T-helper 1 cell treated with Interleukin-12 subunit alpha and Interleukin-12 subunit beta and Interleukin-4 antibody, amounts not matched to agents 30 ng/mL and 1 ng/mL, for 36 hours (primary cell): Measurements from ENCODE around the gene FBXO8. TPM values are rescaled to one million over a fixed set of nuclear protein-coding genes. Genes with fewer than 3 reads are reported as not detected.
"Not testable (repeated sequence)": the region's sequence is repeated elsewhere in the genome, so short reads cannot be mapped to it uniquely, and the experiment has no call there.

Experiments
- intact Hi-C: fragments of 100-400 bp; cut with micrococcal nuclease; formaldehyde crosslinking; loops from one replicate; pipeline ENCODE4 v1.15.1; 2024
- total RNA-seq: library from RNA; stranded (reverse); gene quantifications from 2 replicates; pipeline ENCODE4 v1.2.3, GENCODE V29; 2022

Gene FBXO8
- total RNA-seq, result 20.0 and 21.1 TPM in 2 replicates

GRCh38 chr4:174283507-174284471, at the start of gene FBXO8, which contains the start of gene CEP44:
Gene FBXO8, minus strand, starts transcription at chr4:174283667. Its CDS starts 20,575 bp downstream, at chr4:174263092.
Gene CEP44, plus strand, starts transcription at chr4:174283911. Its CDS starts 15,211 bp downstream, at chr4:174299122.
- intact Hi-C loops, result loop anchor here (1.0 to 10.0 kb wide), 12 partner anchors 36 to 1912 kb away; partner anchors contain the start of genes HMGB2, HPGD, SAP30 and SPATA4

- intact Hi-C loops, result no loop called here
Measured at GRCh38 chr4:174332741-174333493, 49.5 kb upstream of the FBXO8 start.

GRCh38 chr4:174324725-174325124, 41.3 kb upstream of the FBXO8 start:
- intact Hi-C loops, result no loop called here

GRCh38 chr4:174324236-174324635, 40.8 kb upstream of the FBXO8 start:
- intact Hi-C loops, result no loop called here

- intact Hi-C loops, result no loop called here
Measured at GRCh38 chr4:174320494-174321199, 37.2 kb upstream of the FBXO8 start.

- intact Hi-C loops, result loop anchor here (1.0 to 2.0 kb wide), 6 partner anchors 36 to 898 kb away; partner anchors contain the start of genes CEP44 and FBXO8
Measured at GRCh38 chr4:174318829-174319764, 35.6 kb upstream of the FBXO8 start.

GRCh38 chr4:174317531-174317930, 34.1 kb upstream of the FBXO8 start:
- intact Hi-C loops, result no loop called here

- intact Hi-C loops, result no loop called here
Measured at GRCh38 chr4:174316954-174317353, 33.5 kb upstream of the FBXO8 start.

- intact Hi-C loops, result no loop called here
Measured at GRCh38 chr4:174316546-174316945, 33.1 kb upstream of the FBXO8 start.

GRCh38 chr4:174314770-174315169, 31.3 kb upstream of the FBXO8 start:
- intact Hi-C loops, result no loop called here

GRCh38 chr4:174314274-174314673, 30.8 kb upstream of the FBXO8 start:
- intact Hi-C loops, result no loop called here

- intact Hi-C loops, result no loop called here
Measured at GRCh38 chr4:174312993-174313392, 29.5 kb upstream of the FBXO8 start.

- intact Hi-C loops, result no loop called here
Measured at GRCh38 chr4:174307694-174308093, 24.2 kb upstream of the FBXO8 start.

GRCh38 chr4:174305961-174306360, 22.5 kb upstream of the FBXO8 start:
- intact Hi-C loops, result no loop called here

- intact Hi-C loops, result no loop called here
Measured at GRCh38 chr4:174304664-174305063, 21.2 kb upstream of the FBXO8 start.

- intact Hi-C loops, result no loop called here
Measured at GRCh38 chr4:174303687-174304086, 20.2 kb upstream of the FBXO8 start.

GRCh38 chr4:174295142-174295541, 11.7 kb upstream of the FBXO8 start:
- intact Hi-C loops, result not testable (repeated sequence)

GRCh38 chr4:174294641-174295040, 11.2 kb upstream of the FBXO8 start:
- intact Hi-C loops, result not testable (repeated sequence)

GRCh38 chr4:174292473-174292872, 9.0 kb upstream of the FBXO8 start:
- intact Hi-C loops, result no loop called here

- intact Hi-C loops, result loop anchor here (10.0 kb wide), 1 partner anchor 862 kb away; no protein-coding TSS in a partner anchor
Measured at GRCh38 chr4:174286870-174287269, 3.4 kb upstream of the FBXO8 start.
